HepG2 (cell line): Measurements from ENCODE around the gene GNL1. TPM values are rescaled to one million over a fixed set of nuclear protein-coding genes. Genes with fewer than 3 reads are reported as not detected.
A peak's percentile ranks its signal among the peaks of the same experiment; 100 is the strongest.

ENCODE experiments used
- ARNT ChIP-seq: fragments of 450-650 bp; IDR thresholded peaks from 2 replicates; pipeline ENCODE4 v1.6.1; 2017
- KDM5B ChIP-seq: sonication (generic); formaldehyde crosslinking; IDR thresholded peaks from 2 replicates; pipeline ENCODE4 v1.4.0; 2020; ENCODE audit warnings: missing genetic modification reagents, mild to moderate bottlenecking, borderline replicate concordance
- MAFK ChIP-seq, 2 experiments: IDR thresholded peaks in 1 of 2; conservative IDR thresholded peaks in 1 of 2; 2 replicates each; pipeline ENCODE4 v1.6.1; 2011; ENCODE audit warnings: improper control_type of control experiment in 2 of 2, low read length in 2 of 2
- ZGPAT ChIP-seq: IDR thresholded peaks from 2 replicates; pipeline ENCODE4 v1.6.1; 2016; ENCODE audit warnings: mild to moderate bottlenecking
- ZNF431 ChIP-seq: sonication (generic); formaldehyde crosslinking; IDR thresholded peaks from 2 replicates; pipeline ENCODE4 v1.9.0; 2022; ENCODE audit warnings: missing genetic modification reagents, low read depth, mild to moderate bottlenecking, borderline replicate concordance
- ZNF687 ChIP-seq: sonication (generic); formaldehyde crosslinking; IDR thresholded peaks from 2 replicates; pipeline ENCODE4 v1.5.1; 2020; ENCODE audit warnings: mild to moderate bottlenecking, missing genetic modification reagents, moderate library complexity
- polyA plus RNA-seq, 8 experiments: library from polyadenylated mRNA; depleted of rRNA in 3 of 8; stranded (reverse) in 7 of 8; unstranded in 1 of 8; fragments of >200 nt; fragmentation: Illumina TruSeq in 4 of 8; extraction: Trizol in 4 of 8; gene quantifications; 2 replicates each; pipeline versions ENCODE4 v1.2.1 to v1.2.3, GENCODE V29; 2011 to 2016; ENCODE audit warnings: low read depth in 4 of 8, missing spikeins in 1 of 8, mixed read lengths in 1 of 8; ENCODE audit not compliant: insufficient read depth in 1 of 8
- total RNA-seq, 5 experiments: library from RNA; depleted of rRNA; stranded (reverse); fragments of >200 nt; fragmentation: Illumina TruSeq; extraction: Trizol; gene quantifications; 2 replicates each; pipeline ENCODE4 v1.2.3, GENCODE V29; 2016; ENCODE audit warnings: low read depth in 1 of 5

Gene GNL1
- total and polyA plus RNA-seq, 2 of the 13 experiments (the other 11 are each of a cell fraction or from before 2014, with no cell fraction given) = 35.0 to 55.6 TPM

GRCh38 chr6:30533460-30534294 is 22.6 kb downstream of the GNL1 start (continued):
- TF ChIP-seq ZGPAT (CRISPR knock-in tag) (0 out of 2 replicates have a peak, but pooled peaks have one; percentile 30), ARNT (no peak), KDM5B (CRISPR knock-in tag) (0 out of 2 replicates have a peak, but pooled peaks have one; percentile 50), ZNF687 (CRISPR knock-in tag) (0 out of 2 replicates have a peak, but pooled peaks have one; percentile 10), ZNF431 (CRISPR knock-in tag) (no peak), MAFK (conservative IDR thresholded peaks at IDR 0.05 in 1 of 2, IDR thresholded peaks at IDR 0.05 in 1 of 2; ENCODE audit: low read length in 2 of 2) (no peak)
